NCI-H774 (cell line): ENCODE data around the gene TIMP1.

ENCODE experiments used
- DNase-seq: peaks from one replicate; lab custom pipeline; 2025; lab: John Stamatoyannopoulos, UW

Gene TIMP1

DNA sequence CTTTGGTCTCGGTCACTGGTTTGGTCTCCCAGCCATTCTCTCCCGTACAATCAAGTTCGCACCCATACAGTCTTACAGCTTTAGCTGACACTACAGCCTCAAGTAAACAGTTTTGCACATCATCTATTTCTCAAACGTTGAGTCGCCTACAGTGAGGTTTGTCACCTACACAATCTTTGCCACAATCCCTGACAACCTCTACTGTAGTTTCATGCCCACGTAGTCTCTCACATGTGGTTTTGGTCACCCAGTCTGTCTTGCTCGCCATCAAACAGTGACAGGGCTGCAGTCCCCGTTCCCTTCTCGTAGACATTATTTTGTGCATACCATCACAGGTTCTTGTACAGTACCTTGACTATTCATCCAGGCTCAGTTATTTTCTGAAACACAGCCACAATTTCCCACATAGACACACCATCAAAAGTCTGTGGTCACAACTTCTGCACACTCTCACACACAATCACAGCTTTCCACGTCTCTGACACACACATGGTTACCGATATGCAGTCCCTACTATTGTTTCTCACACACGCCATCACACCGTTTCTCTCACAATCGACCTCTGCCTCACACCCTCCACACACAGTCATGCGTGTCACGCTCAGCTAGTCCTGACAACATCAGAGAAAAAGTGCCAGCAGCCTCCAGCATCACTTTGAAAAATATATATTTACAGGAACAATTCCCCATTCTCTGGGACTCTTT lies 52.8 kb downstream of the TIMP1 start:
- no peak for DNase-seq
